ENCODE data around the gene SRSF3. TPM values are rescaled to one million over a fixed set of nuclear protein-coding genes. Genes with fewer than 3 reads are reported as not detected.

Gene SRSF3
- total and polyA plus RNA-seq, 12 donors, result 28.9 to 291 (median 123) TPM

DNA sequence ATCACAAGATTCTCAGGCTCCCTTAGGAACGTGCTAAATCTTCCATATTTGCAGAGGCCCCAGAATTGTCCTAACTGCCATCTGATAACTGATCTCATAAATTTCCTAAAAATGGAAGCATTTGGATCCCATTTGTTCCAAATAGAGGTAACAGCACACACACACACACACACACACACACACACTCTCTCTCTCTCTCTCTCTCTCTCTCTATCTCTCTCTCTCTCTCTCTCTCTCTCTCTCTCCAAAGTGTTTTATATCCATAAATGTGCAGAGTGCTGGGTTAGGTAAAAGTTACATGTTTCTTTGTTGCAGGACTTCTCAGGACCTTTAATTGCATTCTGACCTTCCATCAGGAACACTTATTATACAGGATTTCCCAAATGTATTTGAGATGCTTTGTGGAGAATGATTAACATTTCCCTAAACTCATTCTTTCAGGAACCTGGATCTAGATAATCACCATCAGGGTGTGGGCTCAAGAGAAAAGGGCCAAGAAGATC, 38.4 kb upstream of the SRSF3 start:
- Histone ChIP-seq H3K9me3 (replicated peaks in 1 of 3) (no peaks in the 10 kb centered on the region), H3K27ac (no peak overlapping the region), H3K36me3 (replicated peaks in 1 of 2) (no peaks in the 10 kb centered on the region), H3K4me1 (replicated peaks in 1 of 2) (no peaks in the 10 kb centered on the region), H3K27me3 (no peaks in the 10 kb centered on the region), H3K4me3 (no peak overlapping the region)
- intact Hi-C loops (cut with DNase I), result no loop called here
- no peak for DNase-seq
- 72 to 83% (median 77%) methylated on average over 1 of the region's 1 CpG for WGBS, 4 donors
- TF ChIP-seq CTCF (IDR thresholded peaks at IDR 0.05), result no peak
- TF ChIP-seq POLR2A (IDR thresholded peaks at IDR 0.05), result no peak

- WGBS, 4 donors, result 77 to 90% (median 88%) methylated on average over 5 of the region's 5 CpGs
- Histone ChIP-seq H3K27me3 (no peaks in the 10 kb centered on the region), H3K4me3 (no peak overlapping the region), H3K36me3 (replicated peaks in 1 of 2) (no peaks in the 10 kb centered on the region), H3K27ac (no peak overlapping the region), H3K4me1 (replicated peaks in 1 of 2) (no peaks in the 10 kb centered on the region), H3K9me3 (replicated peaks in 1 of 3) (no peaks in the 10 kb centered on the region)
- intact Hi-C loops (cut with DNase I), result no loop called here
- no peak for TF ChIP-seq POLR2A (IDR thresholded peaks at IDR 0.05)
- no peak for TF ChIP-seq CTCF (IDR thresholded peaks at IDR 0.05)
- DNase-seq, result no peak
These were observed 37.9 kb upstream of the SRSF3 start for GRCh38 chr6:36556281-36556680.

GRCh38 chr6:36559011-36559793, 35.0 kb upstream of the SRSF3 start:
- Histone ChIP-seq H3K4me3 (no peak overlapping the region), H3K27me3 (no peaks in the 10 kb centered on the region), H3K9me3 (replicated peaks in 1 of 3) (no peaks in the 10 kb centered on the region), H3K27ac (no peak overlapping the region), H3K4me1 (replicated peaks in 1 of 2) (no peaks in the 10 kb centered on the region), H3K36me3 (replicated peaks in 1 of 2) (no peaks in the 10 kb centered on the region)
- 74 to 80% (median 78%) methylated on average over 7 of the region's 7 CpGs for WGBS, 4 donors
- intact Hi-C loops (cut with DNase I), result no loop called here
- TF ChIP-seq CTCF (IDR thresholded peaks at IDR 0.05) (no peak), POLR2A (IDR thresholded peaks at IDR 0.05) (no peak)
- peak in 1 of 7 donors; percentile 9 for DNase-seq

GRCh38 chr6:36560822-36561221, 33.3 kb upstream of the SRSF3 start:
- no peaks in the 10 kb centered on the region for H3K27me3 ChIP-seq
- no peaks in the 10 kb centered on the region for H3K36me3 ChIP-seq (replicated peaks in 1 of 2)
- H3K9me3 ChIP-seq (replicated peaks in 1 of 3), result no peaks in the 10 kb centered on the region
- TF ChIP-seq CTCF (IDR thresholded peaks at IDR 0.05) (no peak), POLR2A (IDR thresholded peaks at IDR 0.05) (no peak)
- intact Hi-C loops (cut with DNase I), result no loop called here
- H3K4me3 ChIP-seq, result no peak overlapping the region
- DNase-seq, result no peak
- WGBS, 4 donors, result 91 to 96% (median 92%) methylated on average over 4 of the region's 4 CpGs
- H3K27ac ChIP-seq, result no peak overlapping the region
- H3K4me1 ChIP-seq (replicated peaks in 1 of 2), result no peaks in the 10 kb centered on the region

Measured in adrenal gland (tissue), 12 donors.